HL-60/S4 treated with phorbol 12-myristate 13-acetate at 8.2 ng/mL for 4 days and 3 days (cell line): ENCODE measurements around the gene CABYR.

Source experiments
- in situ Hi-C: fragments of 300-500 bp; cut with MboI; formaldehyde crosslinking; loops from 2 replicates; pipeline ENCODE4 v1.15.0; 2022; ENCODE audit warnings: low sequenced_read_pairs

The CABYR gene

GRCh38 chr18:24138789-24139616 is at the start of gene CABYR:
Gene CABYR, plus strand, starts transcription at chr18:24139062. Its CDS starts 4,053 bp downstream, at chr18:24143115.
- in situ Hi-C loops, result no loop called here

GRCh38 chr18:24089076-24089475 is 49.8 kb upstream of the CABYR start:
- in situ Hi-C loops, result no loop called here

- in situ Hi-C loops, result no loop called here
These were observed 49.1 kb upstream of the CABYR start for GRCh38 chr18:24089515-24090337.

- in situ Hi-C loops, result no loop called here
These were observed 48.0 kb upstream of the CABYR start for GRCh38 chr18:24090876-24091275.

- in situ Hi-C loops, result no loop called here
These were observed 44.3 kb upstream of the CABYR start for GRCh38 chr18:24094561-24094960.

- in situ Hi-C loops, result no loop called here
These were observed 42.9 kb upstream of the CABYR start for GRCh38 chr18:24095976-24096375.

- in situ Hi-C loops, result loop anchor here (25.0 kb wide), 1 partner anchor 266 kb away; no protein-coding TSS in a partner anchor
These were observed 35.4 kb upstream of the CABYR start for GRCh38 chr18:24103320-24104021.

- in situ Hi-C loops, result loop anchor here (25.0 kb wide), 1 partner anchor 267 kb away; no protein-coding TSS in a partner anchor
These were observed 34.4 kb upstream of the CABYR start for GRCh38 chr18:24104486-24104885.

GRCh38 chr18:24108641-24109040 is 30.2 kb upstream of the CABYR start:
- in situ Hi-C loops, result loop anchor here (25.0 kb wide), 1 partner anchor 271 kb away; no protein-coding TSS in a partner anchor

- in situ Hi-C loops, result loop anchor here (25.0 kb wide), 1 partner anchor 275 kb away; no protein-coding TSS in a partner anchor
These were observed 26.9 kb upstream of the CABYR start for GRCh38 chr18:24111936-24112335.

GRCh38 chr18:24112464-24112863 is 26.4 kb upstream of the CABYR start:
- in situ Hi-C loops, result loop anchor here (25.0 kb wide), 1 partner anchor 275 kb away; no protein-coding TSS in a partner anchor

- in situ Hi-C loops, result loop anchor here (25.0 kb wide), 1 partner anchor 276 kb away; no protein-coding TSS in a partner anchor
These were observed 25.8 kb upstream of the CABYR start for GRCh38 chr18:24112874-24113615.

GRCh38 chr18:24114924-24115549 is 23.8 kb upstream of the CABYR start:
- in situ Hi-C loops, result loop anchor here (25.0 kb wide), 1 partner anchor 278 kb away; no protein-coding TSS in a partner anchor

GRCh38 chr18:24115628-24116027 is 23.2 kb upstream of the CABYR start:
- in situ Hi-C loops, result loop anchor here (25.0 kb wide), 1 partner anchor 278 kb away; no protein-coding TSS in a partner anchor

GRCh38 chr18:24118750-24119577 is 19.9 kb upstream of the CABYR start:
- in situ Hi-C loops, result loop anchor here (25.0 kb wide), 1 partner anchor 282 kb away; no protein-coding TSS in a partner anchor

- in situ Hi-C loops, result loop anchor here (25.0 kb wide), 1 partner anchor 283 kb away; no protein-coding TSS in a partner anchor
These were observed 18.2 kb upstream of the CABYR start for GRCh38 chr18:24120676-24121075.

GRCh38 chr18:24121625-24122024 is 17.2 kb upstream of the CABYR start:
- in situ Hi-C loops, result loop anchor here (25.0 kb wide), 1 partner anchor 284 kb away; no protein-coding TSS in a partner anchor
